Panc1 (cell line): ENCODE results near the gene TTC17.

Experiments used
- POLR2AphosphoS5 ChIP-seq: IDR thresholded peaks from 2 replicates; pipeline ENCODE4 v1.6.1; 2012; ENCODE audit warnings: mild to moderate bottlenecking, low read depth, low read length, moderate library complexity
- REST ChIP-seq, 2 experiments: IDR thresholded peaks; 2 replicates each; pipeline ENCODE4 v1.6.1; 2011 to 2012; ENCODE audit warnings: low read depth in 2 of 2, control low read depth in 1 of 2, low read length in 1 of 2, mild to moderate bottlenecking in 1 of 2, moderate library complexity in 1 of 2; ENCODE audit not compliant: insufficient read depth in 1 of 2
- SIN3A ChIP-seq: IDR thresholded peaks from 2 replicates; pipeline ENCODE4 v1.6.1; 2012; ENCODE audit warnings: low read depth, mild to moderate bottlenecking, low read length, moderate library complexity, borderline replicate concordance; ENCODE audit not compliant: insufficient read depth
- TCF7L2 ChIP-seq: IDR thresholded peaks from 2 replicates; pipeline ENCODE4 v1.6.1; 2011; ENCODE audit warnings: mild to moderate bottlenecking, low read depth, low read length, inconsistent platforms
- TF ChIP-seq, protein P1 (sequence below): fragments of 450-650 bp; IDR thresholded peaks from 2 replicates; pipeline ENCODE4 v1.5.1; 2017; ENCODE audit warnings: mild to moderate bottlenecking

DNA sequence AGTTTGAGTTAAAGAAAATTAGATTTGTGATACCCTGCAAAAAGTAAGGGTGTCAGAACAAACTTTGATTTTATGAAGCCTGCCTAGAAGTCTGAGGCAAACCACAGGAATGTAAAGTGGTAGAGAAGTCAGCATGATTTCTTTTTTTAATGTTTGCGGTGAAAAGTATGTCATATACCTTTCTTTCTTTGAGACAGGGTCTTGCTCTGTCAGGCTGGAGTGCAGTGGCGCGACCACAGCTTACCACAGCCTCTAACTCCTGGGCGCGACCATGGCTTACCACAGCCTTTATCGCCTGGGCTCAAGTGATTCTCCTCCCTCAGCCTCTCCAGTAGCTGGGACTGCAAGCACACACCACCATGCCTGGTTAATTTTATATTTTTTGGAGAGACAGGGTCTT is 42.3 kb upstream of the TTC17 start:
- TF ChIP-seq REST (IDR thresholded peaks at IDR 0.05; ENCODE audit: insufficient read depth in 1 of 2, low read depth in 2 of 2, low read length in 1 of 2) (no peak), POLR2AphosphoS5 (no peak), SIN3A (no peak), TCF7L2 (no peak)
- TF ChIP-seq, protein P1, sequence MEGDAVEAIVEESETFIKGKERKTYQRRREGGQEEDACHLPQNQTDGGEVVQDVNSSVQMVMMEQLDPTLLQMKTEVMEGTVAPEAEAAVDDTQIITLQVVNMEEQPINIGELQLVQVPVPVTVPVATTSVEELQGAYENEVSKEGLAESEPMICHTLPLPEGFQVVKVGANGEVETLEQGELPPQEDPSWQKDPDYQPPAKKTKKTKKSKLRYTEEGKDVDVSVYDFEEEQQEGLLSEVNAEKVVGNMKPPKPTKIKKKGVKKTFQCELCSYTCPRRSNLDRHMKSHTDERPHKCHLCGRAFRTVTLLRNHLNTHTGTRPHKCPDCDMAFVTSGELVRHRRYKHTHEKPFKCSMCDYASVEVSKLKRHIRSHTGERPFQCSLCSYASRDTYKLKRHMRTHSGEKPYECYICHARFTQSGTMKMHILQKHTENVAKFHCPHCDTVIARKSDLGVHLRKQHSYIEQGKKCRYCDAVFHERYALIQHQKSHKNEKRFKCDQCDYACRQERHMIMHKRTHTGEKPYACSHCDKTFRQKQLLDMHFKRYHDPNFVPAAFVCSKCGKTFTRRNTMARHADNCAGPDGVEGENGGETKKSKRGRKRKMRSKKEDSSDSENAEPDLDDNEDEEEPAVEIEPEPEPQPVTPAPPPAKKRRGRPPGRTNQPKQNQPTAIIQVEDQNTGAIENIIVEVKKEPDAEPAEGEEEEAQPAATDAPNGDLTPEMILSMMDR, result no peak
